ENCODE measurements around the gene NDUFS4. TPM values are rescaled to one million over a fixed set of nuclear protein-coding genes. Genes with fewer than 3 reads are reported as not detected.
"Not testable (repeated sequence)": the region's sequence is repeated elsewhere in the genome, so short reads cannot be mapped to it uniquely, and the experiment has no call there.

NDUFS4 gene
- total and polyA plus RNA-seq, 2 of the 4 experiments (the other 2 are of a cell fraction): 34.2 to 70.1 TPM

- CTCF ChIA-PET: no interaction called here
- peaks cover 3% of the 10 kb centered on the region; the same call in 1 of the 2 replicates for H3K36me3 ChIP-seq (ENCODE audit: control insufficient read depth, insufficient read depth, low read length)
- POLR2A ChIA-PET (ENCODE audit: unreplicated experiment): no interaction called here
These were observed 88.9 kb downstream of the NDUFS4 start for GRCh38 chr5:53649352-53649751.

GRCh38 chr5:53660573-53660972 is 100.1 kb downstream of the NDUFS4 start:
- H2BK20ac ChIP-seq (ENCODE audit: low read depth, low read length); POLR2A ChIA-PET (ENCODE audit: unreplicated experiment); CTCF ChIA-PET; H3K27ac ChIP-seq (ENCODE audit: insufficient read depth, low read length); H2AK9ac ChIP-seq (replicated peaks; ENCODE audit: low read depth, low read length, poor library complexity); BruUV-seq (replicated peaks); H3K4me1 ChIP-seq (ENCODE audit: control insufficient read depth, insufficient read depth, low read length); H3K27me3 ChIP-seq (ENCODE audit: control insufficient read depth, insufficient read depth, low read length); H2BK5ac ChIP-seq (ENCODE audit: low read depth, low read length, poor library complexity, severe bottlenecking); H4K91ac ChIP-seq (ENCODE audit: insufficient read depth, low read depth, low read length); H3K23ac ChIP-seq (ENCODE audit: low read depth, low read length); H3K14ac ChIP-seq (replicated peaks; ENCODE audit: low read depth, low read length); H4K20me1 ChIP-seq (ENCODE audit: insufficient read depth, low read length); ATAC-seq (ENCODE audit: low read depth); dilution Hi-C loops (cut with HindIII; ENCODE audit: low sequenced_read_pairs, unreplicated experiment); in situ Hi-C loops (cut with MboI; ENCODE audit: low sequenced_read_pairs); H2AFZ ChIP-seq (replicated peaks; ENCODE audit: low read length, poor library complexity); DNase-seq; H3K36me3 ChIP-seq (ENCODE audit: control insufficient read depth, insufficient read depth, low read length); H4K5ac ChIP-seq (ENCODE audit: low read depth, low read length); H2BK15ac ChIP-seq (ENCODE audit: low read depth, low read length); H3K4me2 ChIP-seq (ENCODE audit: low read depth, low read length); H3K4me3 ChIP-seq (ENCODE audit: insufficient read depth, low read depth, low read length); intact Hi-C loops (cut with micrococcal nuclease); H3K18ac ChIP-seq (ENCODE audit: low read depth, low read length); H2AK5ac ChIP-seq (ENCODE audit: low read depth, low read length); H4K8ac ChIP-seq (ENCODE audit: low read depth in 2 of 2, low read length in 2 of 2); H3K4ac ChIP-seq (ENCODE audit: low read depth, low read length); H3K79me1 ChIP-seq (ENCODE audit: low read depth in 1 of 2, low read length in 2 of 2); H2BK120ac ChIP-seq (ENCODE audit: low read depth, low read length); H3K9ac ChIP-seq (ENCODE audit: low read depth, low read length); H3K56ac ChIP-seq (ENCODE audit: extremely low read depth, insufficient read depth, low read length); H3K9me3 ChIP-seq (ENCODE audit: control insufficient read depth, insufficient read depth, low read length); H3K9me1 ChIP-seq (ENCODE audit: insufficient read depth, low read length): not testable (repeated sequence)
- WGBS, 2 experiments (ENCODE audit: extremely low coverage in 2 of 2, insufficient read length in 1 of 2): no CpG with 5 or more reads among the region's 4 CpGs

More at GRCh38 chr5:53649352-53649751, 88.9 kb downstream of the NDUFS4 start:
- H3K4me1 ChIP-seq (ENCODE audit: control insufficient read depth, insufficient read depth, low read length): no peaks in the 10 kb centered on the region
- H4K5ac ChIP-seq (ENCODE audit: low read depth, low read length): no peak overlapping the region
- no TSS peak for BruUV-seq (replicated peaks)
- dilution Hi-C loops (cut with HindIII; ENCODE audit: low sequenced_read_pairs, unreplicated experiment): no loop called here
- no peak overlapping the region for H3K56ac ChIP-seq (ENCODE audit: extremely low read depth, insufficient read depth, low read length)
- in situ Hi-C loops (cut with MboI; ENCODE audit: low sequenced_read_pairs): no loop called here
- no peak overlapping the region for H3K9ac ChIP-seq (ENCODE audit: low read depth, low read length)
- TF ChIP-seq ELK1 (IDR thresholded peaks at IDR 0.05; ENCODE audit: borderline replicate concordance, low read depth, low read length) (no peak), CEBPB (IDR thresholded peaks at IDR 0.05; ENCODE audit: low read depth, low read length) (no peak)
- ATAC-seq (ENCODE audit: low read depth) (no peak), DNase-seq (no peak)
- no peak overlapping the region for H3K18ac ChIP-seq (ENCODE audit: low read depth, low read length)
- H2AK5ac ChIP-seq (ENCODE audit: low read depth, low read length): no peak overlapping the region
- WGBS, 2 experiments (ENCODE audit: extremely low coverage in 2 of 2, insufficient read length in 1 of 2): no CpG with 5 or more reads among the region's 2 CpGs
- no peak overlapping the region for H3K23ac ChIP-seq (ENCODE audit: low read depth, low read length)
- H3K9me3 ChIP-seq (ENCODE audit: control insufficient read depth, insufficient read depth, low read length): no peaks in the 10 kb centered on the region
- H3K4ac ChIP-seq (ENCODE audit: low read depth, low read length): no peak overlapping the region
- H3K27me3 ChIP-seq (ENCODE audit: control insufficient read depth, insufficient read depth, low read length): no peaks in the 10 kb centered on the region
- intact Hi-C loops (cut with micrococcal nuclease): loop anchor here (10.0 kb wide), 1 partner anchor 565 kb away; no protein-coding TSS in a partner anchor
- H2BK5ac ChIP-seq (ENCODE audit: low read depth, low read length, poor library complexity, severe bottlenecking): no peak overlapping the region
- no peaks in the 10 kb centered on the region for H3K9me1 ChIP-seq (ENCODE audit: insufficient read depth, low read length)
- H3K27ac ChIP-seq (ENCODE audit: insufficient read depth, low read length): no peak overlapping the region
- no peak overlapping the region for H2BK20ac ChIP-seq (ENCODE audit: low read depth, low read length)
- no peak overlapping the region for H3K4me3 ChIP-seq (ENCODE audit: insufficient read depth, low read depth, low read length)
- no peak overlapping the region for H2AFZ ChIP-seq (replicated peaks; ENCODE audit: low read length, poor library complexity)
- peaks cover 26 to 32% of the 10 kb centered on the region in 2 experiments for H3K79me1 ChIP-seq (ENCODE audit: low read depth in 1 of 2, low read length in 2 of 2)
- no peak overlapping the region for H4K8ac ChIP-seq (ENCODE audit: low read depth in 2 of 2, low read length in 2 of 2)
- H4K20me1 ChIP-seq (ENCODE audit: insufficient read depth, low read length): no peaks in the 10 kb centered on the region
- H3K14ac ChIP-seq (replicated peaks; ENCODE audit: low read depth, low read length): no peak overlapping the region
- H4K91ac ChIP-seq (ENCODE audit: insufficient read depth, low read depth, low read length): no peak overlapping the region
- no peak overlapping the region for H2AK9ac ChIP-seq (replicated peaks; ENCODE audit: low read depth, low read length, poor library complexity)
- H3K4me2 ChIP-seq (ENCODE audit: low read depth, low read length): no peak overlapping the region
- H2BK15ac ChIP-seq (ENCODE audit: low read depth, low read length): no peak overlapping the region
- no peak overlapping the region for H2BK120ac ChIP-seq (ENCODE audit: low read depth, low read length)
